Spleen (tissue), 7 donors: ENCODE data around the gene AHCYL2.

Experiments
- POLR2A ChIP-seq, 3 donors: fragments of 450-650 bp; IDR thresholded peaks; one replicate each; pipeline ENCODE4 v1.5.1; 2017; ENCODE audit warnings: antibody characterized with exemption in 3 of 3, mild to moderate bottlenecking in 1 of 3
- TF ChIP-seq, protein P1 (sequence below), 11 experiments: fragments of 200-600 bp in 7 of 11; fragments of 450-650 bp in 4 of 11; sonication (generic) in 4 of 11; IDR thresholded peaks in 8 of 11; conservative IDR thresholded peaks in 3 of 11; 1 replicate in 7 of 11; 2 replicates in 4 of 11; pipeline versions ENCODE4 v1.4.0 to v1.8.0; 2016 to 2021; ENCODE audit warnings: antibody characterized with exemption in 11 of 11, inconsistent platforms in 4 of 11, mild to moderate bottlenecking in 1 of 11
- donor health status: DM: no; HTN: no; CAD: no; lungs with moderate emphysema.
- donor health status: DM: no; HTN: no; CAD: no.
- donor health status: DM: no; HTN: no; CAD: no.

DNA sequence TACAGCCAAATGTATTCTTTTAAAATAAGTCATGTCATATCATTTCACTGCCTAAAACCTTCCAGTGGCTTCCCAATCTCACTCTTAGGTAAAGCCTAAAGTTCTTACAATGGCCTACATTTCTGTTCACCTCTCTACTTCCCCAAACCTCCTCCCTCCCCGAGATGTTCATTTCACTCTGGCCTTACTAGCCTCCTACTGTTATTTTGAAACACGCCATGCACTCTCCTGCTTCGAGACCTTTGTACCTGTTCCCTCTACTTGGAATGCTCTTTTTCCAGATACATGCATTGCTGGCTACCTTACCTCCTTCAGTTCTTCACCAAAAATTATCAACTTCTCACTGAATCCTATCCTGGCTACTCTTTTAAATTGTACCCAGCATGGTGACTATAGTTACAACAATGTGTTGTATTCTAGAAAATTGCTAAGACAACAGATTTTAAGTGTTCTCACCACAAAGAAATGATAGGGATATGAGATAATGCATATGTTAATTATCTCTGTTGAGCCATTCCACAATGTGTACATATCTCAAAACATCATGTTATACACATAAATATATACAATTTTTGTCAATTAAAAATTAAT is 158.8 kb downstream of the AHCYL2 start:
- TF ChIP-seq, protein P1, sequence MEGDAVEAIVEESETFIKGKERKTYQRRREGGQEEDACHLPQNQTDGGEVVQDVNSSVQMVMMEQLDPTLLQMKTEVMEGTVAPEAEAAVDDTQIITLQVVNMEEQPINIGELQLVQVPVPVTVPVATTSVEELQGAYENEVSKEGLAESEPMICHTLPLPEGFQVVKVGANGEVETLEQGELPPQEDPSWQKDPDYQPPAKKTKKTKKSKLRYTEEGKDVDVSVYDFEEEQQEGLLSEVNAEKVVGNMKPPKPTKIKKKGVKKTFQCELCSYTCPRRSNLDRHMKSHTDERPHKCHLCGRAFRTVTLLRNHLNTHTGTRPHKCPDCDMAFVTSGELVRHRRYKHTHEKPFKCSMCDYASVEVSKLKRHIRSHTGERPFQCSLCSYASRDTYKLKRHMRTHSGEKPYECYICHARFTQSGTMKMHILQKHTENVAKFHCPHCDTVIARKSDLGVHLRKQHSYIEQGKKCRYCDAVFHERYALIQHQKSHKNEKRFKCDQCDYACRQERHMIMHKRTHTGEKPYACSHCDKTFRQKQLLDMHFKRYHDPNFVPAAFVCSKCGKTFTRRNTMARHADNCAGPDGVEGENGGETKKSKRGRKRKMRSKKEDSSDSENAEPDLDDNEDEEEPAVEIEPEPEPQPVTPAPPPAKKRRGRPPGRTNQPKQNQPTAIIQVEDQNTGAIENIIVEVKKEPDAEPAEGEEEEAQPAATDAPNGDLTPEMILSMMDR (IDR thresholded peaks at IDR 0.05 in 8 of 11, conservative IDR thresholded peaks at IDR 0.05 in 3 of 11), result no peak
- no peak for TF ChIP-seq POLR2A (IDR thresholded peaks at IDR 0.05)
